GM19193 (cell line): ENCODE measurements around the gene SCARF2.

Experiments
- POLR2A ChIP-seq: IDR thresholded peaks from 4 replicates; pipeline ENCODE4 v1.6.1; 2011; ENCODE audit not compliant: insufficient read depth, insufficient read length; ENCODE audit errors: extremely low read depth

The SCARF2 gene

GRCh38 chr22:20434773-20435172 lies 2.9 kb downstream of the SCARF2 start:
- no peak for TF ChIP-seq POLR2A

GRCh38 chr22:20434264-20434751 lies 3.3 kb downstream of the SCARF2 start:
- no peak for TF ChIP-seq POLR2A

- TF ChIP-seq POLR2A = no peak
Measured at GRCh38 chr22:20433686-20434241, 3.9 kb downstream of the SCARF2 start.

- no peak for TF ChIP-seq POLR2A
Measured at GRCh38 chr22:20433191-20433590, 4.4 kb downstream of the SCARF2 start.

GRCh38 chr22:20432244-20432686 lies 5.4 kb downstream of the SCARF2 start:
- no peak for TF ChIP-seq POLR2A

GRCh38 chr22:20431511-20432192 lies 6.0 kb downstream of the SCARF2 start:
- no peak for TF ChIP-seq POLR2A

- no peak for TF ChIP-seq POLR2A
Measured at GRCh38 chr22:20430720-20431510, 6.7 kb downstream of the SCARF2 start.

GRCh38 chr22:20430101-20430719 lies 7.4 kb downstream of the SCARF2 start:
- TF ChIP-seq POLR2A = no peak

- no peak for TF ChIP-seq POLR2A
Measured at GRCh38 chr22:20429254-20430100, 8.1 kb downstream of the SCARF2 start.

GRCh38 chr22:20428496-20429253 lies 8.9 kb downstream of the SCARF2 start:
- TF ChIP-seq POLR2A = no peak

- no peak for TF ChIP-seq POLR2A
Measured at GRCh38 chr22:20427945-20428417, 9.6 kb downstream of the SCARF2 start.

GRCh38 chr22:20427104-20427944 lies 10.3 kb downstream of the SCARF2 start:
- no peak for TF ChIP-seq POLR2A

- TF ChIP-seq POLR2A = no peak
Measured at GRCh38 chr22:20426259-20426615, 11.4 kb downstream of the SCARF2 start.
